GM21381 (cell line): Measurements from ENCODE around the gene LCAT.
A peak's percentile ranks its signal among the peaks of the same experiment; 100 is the strongest.

Experiments used
- ATAC-seq: cut with Tn5 transposase; IDR thresholded peaks from one replicate; pipeline ENCODE4 v1.9.1; 2021; ENCODE audit warnings: mild to moderate bottlenecking, moderate library complexity; ENCODE audit not compliant: unreplicated experiment

LCAT gene

GRCh38 chr16:67969254-67970039 lies 25.5 kb upstream of the LCAT start:
- no peak for ATAC-seq

GRCh38 chr16:67968400-67969253 lies 24.7 kb upstream of the LCAT start, which contains the start of gene SLC12A4:
Gene SLC12A4 (minus strand): TSS chr16:67968637. CDS start chr16:67968553, 84 bp downstream.
- peak; percentile 84 for ATAC-seq

- peak; percentile 18 for ATAC-seq
Observed at GRCh38 chr16:67967958-67968399, 24.1 kb upstream of the LCAT start.

GRCh38 chr16:67967183-67967957 lies 23.4 kb upstream of the LCAT start:
- ATAC-seq = no peak

- no peak for ATAC-seq
Observed at GRCh38 chr16:67966549-67967182, 22.7 kb upstream of the LCAT start.

- ATAC-seq = no peak
Observed at GRCh38 chr16:67965668-67966548, 22.0 kb upstream of the LCAT start.

- no peak for ATAC-seq
Observed at GRCh38 chr16:67964477-67965131, 20.7 kb upstream of the LCAT start.

- ATAC-seq = no peak
Observed at GRCh38 chr16:67963662-67964321, 19.9 kb upstream of the LCAT start.

GRCh38 chr16:67963292-67963661 lies 19.4 kb upstream of the LCAT start:
- no peak for ATAC-seq

GRCh38 chr16:67962135-67962534 lies 18.2 kb upstream of the LCAT start:
- no peak for ATAC-seq

- no peak for ATAC-seq
Observed at GRCh38 chr16:67961551-67961957, 17.6 kb upstream of the LCAT start.

- ATAC-seq = no peak
Observed at GRCh38 chr16:67959536-67960329, 15.8 kb upstream of the LCAT start.

GRCh38 chr16:67957622-67958021 lies 13.7 kb upstream of the LCAT start:
- ATAC-seq = no peak

- no peak for ATAC-seq
Observed at GRCh38 chr16:67954421-67955196, 10.7 kb upstream of the LCAT start.

GRCh38 chr16:67953641-67954375 lies 9.9 kb upstream of the LCAT start:
- no peak for ATAC-seq

- no peak for ATAC-seq
Observed at GRCh38 chr16:67951485-67951884, 7.6 kb upstream of the LCAT start.
